Measurements from ENCODE around the gene UNC79. TPM values are rescaled to one million over a fixed set of nuclear protein-coding genes. Genes with fewer than 3 reads are reported as not detected.

Gene UNC79
- total and polyA plus RNA-seq, 2 donors (not counting 3 experiments of a cell fraction or from before 2014, with no cell fraction given): not detected

GRCh38 chr14:93713726-93714405, 283.1 kb downstream of the UNC79 start:
- Histone ChIP-seq H3K4me2 (ENCODE audit: insufficient read depth, low read length) (no peak overlapping the region), H3K27me3 (ENCODE audit: control insufficient read depth in 2 of 2, insufficient read depth in 2 of 2, low read length in 2 of 2) (no peaks in the 10 kb centered on the region), H3K9me1 (replicated peaks; ENCODE audit: control insufficient read depth, extremely low read depth, insufficient read depth, low read length) (no peaks in the 10 kb centered on the region), H3K36me3 (ENCODE audit: control insufficient read depth in 2 of 2, extremely low read depth in 1 of 2, insufficient read depth in 2 of 2, low read length in 2 of 2) (no peaks in the 10 kb centered on the region), H2AFZ (ENCODE audit: low read depth, low read length) (no peak overlapping the region), H3K9me3 (replicated peaks; ENCODE audit: control insufficient read depth, insufficient read depth, low read length) (peaks cover under 1% of the 10 kb centered on the region), H4K20me1 (replicated peaks; ENCODE audit: control insufficient read depth, extremely low read depth, insufficient read depth, low read length) (no peaks in the 10 kb centered on the region), H3K4me3 (replicated peaks in 1 of 3; ENCODE audit: insufficient read depth in 1 of 3, low read depth in 1 of 3, low read length in 3 of 3) (no peak overlapping the region), H3K4me1 (ENCODE audit: control insufficient read depth, extremely low read depth, insufficient read depth, low read length) (no peaks in the 10 kb centered on the region), H3K9ac (replicated peaks; ENCODE audit: extremely low read depth, insufficient read depth, low read length) (no peak overlapping the region), H3K27ac (ENCODE audit: insufficient read depth, low read depth, low read length) (no peak overlapping the region), H3K79me2 (ENCODE audit: control insufficient read depth, insufficient read depth, low read length) (no peaks in the 10 kb centered on the region)
- ChIA-PET CTCF (no interaction called here), POLR2A (no interaction called here)
- DNase-seq (ENCODE audit: low read depth, low spot score): no peak
- FAIRE-seq: no peak
- no peak for TF ChIP-seq POLR2AphosphoS5 (IDR thresholded peaks at IDR 0.05; ENCODE audit: insufficient read depth, low read depth, low read length)
- no peak for TF ChIP-seq GATA2 (IDR thresholded peaks at IDR 0.05; ENCODE audit: insufficient read depth, insufficient read length, low read depth, low read length)
- TF ChIP-seq JUN (IDR thresholded peaks at IDR 0.05; ENCODE audit: borderline replicate concordance, insufficient read depth, insufficient read length, low read depth): no peak
- dilution Hi-C loops (cut with MboI; ENCODE audit: extremely low pct_ligation_motif_present, low sequenced_read_pairs) (no loop called here), intact Hi-C loops (cut with micrococcal nuclease) (no loop called here)
- no TSS peak for BruUV-seq (replicated peaks)

GRCh38 chr14:93714605-93715004, 283.9 kb downstream of the UNC79 start:
- Histone ChIP-seq H2AFZ (ENCODE audit: low read depth, low read length) (no peak overlapping the region), H3K9ac (replicated peaks; ENCODE audit: extremely low read depth, insufficient read depth, low read length) (no peak overlapping the region), H3K36me3 (ENCODE audit: control insufficient read depth in 2 of 2, extremely low read depth in 1 of 2, insufficient read depth in 2 of 2, low read length in 2 of 2) (no peaks in the 10 kb centered on the region), H3K79me2 (ENCODE audit: control insufficient read depth, insufficient read depth, low read length) (no peaks in the 10 kb centered on the region), H3K27me3 (ENCODE audit: control insufficient read depth in 2 of 2, insufficient read depth in 2 of 2, low read length in 2 of 2) (no peaks in the 10 kb centered on the region), H3K9me3 (replicated peaks; ENCODE audit: control insufficient read depth, insufficient read depth, low read length) (no peaks in the 10 kb centered on the region), H3K9me1 (replicated peaks; ENCODE audit: control insufficient read depth, extremely low read depth, insufficient read depth, low read length) (no peaks in the 10 kb centered on the region), H4K20me1 (replicated peaks; ENCODE audit: control insufficient read depth, extremely low read depth, insufficient read depth, low read length) (no peaks in the 10 kb centered on the region), H3K4me3 (replicated peaks in 1 of 3; ENCODE audit: insufficient read depth in 1 of 3, low read depth in 1 of 3, low read length in 3 of 3) (no peak overlapping the region), H3K27ac (ENCODE audit: insufficient read depth, low read depth, low read length) (no peak overlapping the region), H3K4me2 (ENCODE audit: insufficient read depth, low read length) (no peak overlapping the region), H3K4me1 (ENCODE audit: control insufficient read depth, extremely low read depth, insufficient read depth, low read length) (no peaks in the 10 kb centered on the region)
- no peak for DNase-seq (ENCODE audit: low read depth, low spot score)
- TF ChIP-seq MAX (IDR thresholded peaks at IDR 0.05; ENCODE audit: insufficient read depth, insufficient read length) (no peak), JUN (IDR thresholded peaks at IDR 0.05; ENCODE audit: borderline replicate concordance, insufficient read depth, insufficient read length, low read depth) (no peak), EZH2 (IDR thresholded peaks at IDR 0.05; ENCODE audit: borderline replicate concordance, low read depth, low read length, severe bottlenecking) (no peak), POLR2AphosphoS5 (IDR thresholded peaks at IDR 0.05; ENCODE audit: insufficient read depth, low read depth, low read length) (no peak), GATA2 (IDR thresholded peaks at IDR 0.05; ENCODE audit: insufficient read depth, insufficient read length, low read depth, low read length) (no peak), POLR2A (IDR thresholded peaks at IDR 0.05; ENCODE audit: low read depth, low read length) (no peak), MYC (IDR thresholded peaks at IDR 0.05; ENCODE audit: low read depth, low read length) (no peak), FOS (IDR thresholded peaks at IDR 0.05; ENCODE audit: borderline replicate concordance, insufficient read depth, low read length) (no peak), CTCF (IDR thresholded peaks at IDR 0.05; ENCODE audit: extremely low read depth in 1 of 2, insufficient read depth in 1 of 2, low read depth in 1 of 2, low read length in 2 of 2) (no peak)
- FAIRE-seq: no peak
- dilution Hi-C loops (cut with MboI; ENCODE audit: extremely low pct_ligation_motif_present, low sequenced_read_pairs) (no loop called here), intact Hi-C loops (cut with micrococcal nuclease) (no loop called here)
- POLR2A ChIA-PET: no interaction called here
- BruUV-seq (replicated peaks): no TSS peak
- CTCF ChIA-PET: no interaction called here

Measured in endothelial cell of umbilical vein (primary cell).